ENCODE results near the gene SNRPA. TPM values are rescaled to one million over a fixed set of nuclear protein-coding genes. Genes with fewer than 3 reads are reported as not detected.

Gene SNRPA
- total and polyA plus RNA-seq, 9 donors, result 48.9 to 83.9 (median 72.4) TPM

GRCh38 chr19:40742477-40742876 lies 8.5 kb upstream of the SNRPA start:
- TF ChIP-seq EP300 (IDR thresholded peaks at IDR 0.05) (no peak), POLR2A (IDR thresholded peaks at IDR 0.05) (no peak), CTCF (IDR thresholded peaks at IDR 0.05) (no peak)
- Histone ChIP-seq H3K9me3 (no peaks in the 10 kb centered on the region), H3K36me3 (no peaks in the 10 kb centered on the region), H3K4me3 (no peak overlapping the region), H3K27me3 (no peaks in the 10 kb centered on the region), H3K4me1 (ENCODE audit: insufficient read depth) (peaks cover 4% of the 10 kb centered on the region), H3K27ac (no peak overlapping the region)
- no peak for DNase-seq
- intact Hi-C loops (cut with DNase I), result no loop called here
- WGBS, 3 donors, result 74 to 78% (median 75%) methylated on average over 16 to 17 of the region's 17 CpGs

- H3K4me3 ChIP-seq, result no peak overlapping the region
- WGBS, 3 donors, result 74 to 78% (median 78%) methylated on average over 12 of the region's 12 CpGs
- TF ChIP-seq CTCF (IDR thresholded peaks at IDR 0.05) (no peak), POLR2A (IDR thresholded peaks at IDR 0.05) (no peak), EP300 (IDR thresholded peaks at IDR 0.05) (no peak)
- H3K4me1 ChIP-seq (ENCODE audit: insufficient read depth), result peaks cover 4% of the 10 kb centered on the region
- intact Hi-C loops (cut with DNase I), result no loop called here
- no peak overlapping the region for H3K27ac ChIP-seq
- H3K9me3 ChIP-seq, result no peaks in the 10 kb centered on the region
- no peaks in the 10 kb centered on the region for H3K27me3 ChIP-seq
- no peak for DNase-seq
- H3K36me3 ChIP-seq, result no peaks in the 10 kb centered on the region
These were observed 8.1 kb upstream of the SNRPA start for GRCh38 chr19:40742886-40743285.

GRCh38 chr19:40743926-40744325 lies 7.1 kb upstream of the SNRPA start:
- Histone ChIP-seq H3K27me3 (no peaks in the 10 kb centered on the region), H3K27ac (no peak overlapping the region), H3K36me3 (no peaks in the 10 kb centered on the region), H3K4me1 (ENCODE audit: insufficient read depth) (peaks cover 4% of the 10 kb centered on the region), H3K4me3 (no peak overlapping the region), H3K9me3 (no peaks in the 10 kb centered on the region)
- WGBS, 3 donors, result 81 to 91% (median 91%) methylated on average over 10 of the region's 10 CpGs
- intact Hi-C loops (cut with DNase I), result no loop called here
- no peak for DNase-seq
- TF ChIP-seq CTCF (IDR thresholded peaks at IDR 0.05), result no peak
- TF ChIP-seq EP300 (IDR thresholded peaks at IDR 0.05), result no peak
- no peak for TF ChIP-seq POLR2A (IDR thresholded peaks at IDR 0.05)

- H3K4me3 ChIP-seq, result no peak overlapping the region
- intact Hi-C loops (cut with DNase I), result no loop called here
- no peak for DNase-seq
- no peaks in the 10 kb centered on the region for H3K9me3 ChIP-seq
- no peaks in the 10 kb centered on the region for H3K27me3 ChIP-seq
- WGBS, 3 donors, result 68 to 76% (median 72%) methylated on average over 17 of the region's 17 CpGs
- H3K36me3 ChIP-seq, result no peaks in the 10 kb centered on the region
- no peak overlapping the region for H3K27ac ChIP-seq
- no peak for TF ChIP-seq CTCF (IDR thresholded peaks at IDR 0.05)
- TF ChIP-seq EP300 (IDR thresholded peaks at IDR 0.05), result no peak
- TF ChIP-seq POLR2A (IDR thresholded peaks at IDR 0.05), result no peak
- peaks cover 8% of the 10 kb centered on the region for H3K4me1 ChIP-seq (ENCODE audit: insufficient read depth)
These were observed 6.2 kb upstream of the SNRPA start for GRCh38 chr19:40744554-40745401.

Data from ovary (tissue), 9 donors.